Posterior vena cava (tissue), 2 donors: ENCODE measurements around the gene AJM1. TPM values are rescaled to one million over a fixed set of nuclear protein-coding genes. Genes with fewer than 3 reads are reported as not detected.
"Not testable (repeated sequence)": the region's sequence is repeated elsewhere in the genome, so short reads cannot be mapped to it uniquely, and the experiment has no call there.

ENCODE experiments used
- DNase-seq: peaks from one replicate; pipeline ENCODE4 v3.0.0-alpha.2; 2020; ENCODE audit warnings: low spot score
- intact Hi-C, 2 donors: fragments of 100-400 bp; cut with DNase I; formaldehyde crosslinking; loops; one replicate each; pipeline versions ENCODE4 v1.14.1 to v1.14.2; 2022 to 2023
- total RNA-seq, 2 donors: library from RNA; stranded (reverse); fragmentation: NEBNext Ultra II Directional; extraction: Animal tissue kit (Norgen Biotek cat#: 25700); gene quantifications; one replicate each; pipeline ENCODE4 v1.2.1, GENCODE V29; 2021
- donor health status: DM: yes; HTN: yes; CAD: no.
- donor health status: DM: yes; HTN: yes; CAD: no.

AJM1 gene
- total RNA-seq, 2 donors from 2014 or later = 4.7 to 5.9 TPM

DNA sequence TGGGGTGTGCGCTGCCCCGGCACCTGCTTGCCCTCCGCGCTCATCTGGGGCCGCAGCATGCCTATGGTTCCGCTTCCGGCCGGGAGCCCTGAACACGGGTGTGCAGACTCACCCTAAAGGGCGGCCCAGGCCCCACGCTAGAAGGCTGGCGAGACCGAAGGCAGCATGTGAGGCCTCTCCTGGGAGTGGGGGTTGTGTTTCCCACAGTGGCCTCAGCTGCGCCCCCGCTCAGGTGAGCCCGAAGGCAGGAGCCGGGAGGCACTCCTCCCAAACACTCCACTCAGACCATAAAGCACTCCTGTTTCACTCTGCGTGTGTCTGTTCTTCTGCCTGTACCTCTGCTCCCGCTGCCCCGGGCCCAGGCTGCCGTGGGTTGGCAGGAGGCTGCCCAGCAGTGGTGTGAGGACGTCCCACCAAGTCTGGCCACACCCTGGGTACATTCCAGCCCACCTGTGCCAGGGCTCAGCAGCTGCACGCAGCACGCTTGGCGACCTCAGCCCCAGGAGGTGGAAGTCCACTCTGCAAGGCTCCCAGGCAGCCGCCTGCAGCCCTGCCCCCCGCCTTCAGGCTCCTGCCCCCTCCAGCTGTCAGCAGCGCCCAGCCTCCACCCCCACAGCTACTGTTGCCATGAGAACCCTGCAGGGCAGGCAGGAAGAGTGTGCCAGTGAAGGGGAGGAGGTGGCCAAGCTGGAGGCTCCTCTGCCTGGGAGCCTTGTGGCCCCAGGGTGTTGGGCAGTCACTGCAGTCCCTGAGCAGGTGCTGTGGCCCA, 1.2 kb upstream of the AJM1 start:
- DNase-seq = no peak
- intact Hi-C loops = loop anchor here in 1 of 2 donors (5.0 to 10.0 kb wide), 2 partner anchors 101 to 194 kb away; partner anchors contain the start of genes FBXW5 and FUT7

GRCh38 chr9:136841646-136842379, 465 bp upstream of the AJM1 start:
- not testable (repeated sequence) for DNase-seq
- intact Hi-C loops = loop anchor here in 1 of 2 donors (5.0 to 10.0 kb wide), 2 partner anchors 100 to 193 kb away; partner anchors contain the start of genes FBXW5 and FUT7

DNA sequence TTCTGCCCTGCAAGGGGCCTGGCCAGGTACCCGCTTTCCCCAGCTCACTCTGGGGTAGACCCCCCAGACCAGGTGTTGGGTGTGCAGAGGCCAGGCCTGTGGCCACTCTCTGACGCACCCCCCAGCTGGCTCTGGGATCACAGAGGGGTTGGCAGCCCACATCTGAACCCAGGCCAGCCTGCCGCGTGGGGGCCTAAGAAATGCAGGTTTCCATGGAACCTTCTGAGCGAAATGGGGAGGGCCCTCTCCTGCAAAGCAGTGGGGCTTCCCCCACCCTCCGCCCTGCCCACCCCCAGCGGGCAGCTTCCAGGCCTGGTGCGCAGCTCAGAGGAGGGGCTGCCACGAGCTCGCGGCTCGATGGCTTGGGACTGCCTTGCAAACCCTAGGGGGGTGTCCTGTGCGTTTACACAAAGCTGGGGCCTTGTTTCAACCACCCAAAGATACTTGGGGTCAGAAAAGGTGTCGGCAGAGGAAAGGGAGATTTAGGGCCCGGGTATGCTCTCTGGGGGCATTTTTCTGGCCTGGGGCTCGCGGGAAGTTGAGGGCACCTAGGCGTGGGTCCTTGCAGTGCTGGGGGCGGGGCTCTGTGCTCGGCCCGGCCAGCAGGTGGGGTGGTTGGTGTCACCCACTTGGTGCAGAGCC, 1.0 kb downstream of the AJM1 start:
- not testable (repeated sequence) for DNase-seq
- intact Hi-C loops = loop anchor here in 1 of 2 donors (5.0 to 10.0 kb wide), 2 partner anchors 99 to 192 kb away; partner anchors contain the start of genes FBXW5 and FUT7

GRCh38 chr9:136843801-136844740, 1.8 kb downstream of the AJM1 start:
- DNase-seq = not testable (repeated sequence)
- intact Hi-C loops = loop anchor here in 1 of 2 donors (5.0 to 10.0 kb wide), 2 partner anchors 98 to 191 kb away; partner anchors contain the start of genes FBXW5 and FUT7

- intact Hi-C loops = loop anchor here in 1 of 2 donors (5.0 to 10.0 kb wide), 2 partner anchors 97 to 190 kb away; partner anchors contain the start of genes FBXW5 and FUT7
- no peak for DNase-seq
Measured at GRCh38 chr9:136844761-136845464, 2.6 kb downstream of the AJM1 start.

- no peak for DNase-seq
- intact Hi-C loops = loop anchor here in 1 of 2 donors (10.0 kb wide), 1 partner anchor 189 kb away; the partner anchor contains the start of gene FUT7
Measured at GRCh38 chr9:136845465-136846260, 3.4 kb downstream of the AJM1 start.

DNA sequence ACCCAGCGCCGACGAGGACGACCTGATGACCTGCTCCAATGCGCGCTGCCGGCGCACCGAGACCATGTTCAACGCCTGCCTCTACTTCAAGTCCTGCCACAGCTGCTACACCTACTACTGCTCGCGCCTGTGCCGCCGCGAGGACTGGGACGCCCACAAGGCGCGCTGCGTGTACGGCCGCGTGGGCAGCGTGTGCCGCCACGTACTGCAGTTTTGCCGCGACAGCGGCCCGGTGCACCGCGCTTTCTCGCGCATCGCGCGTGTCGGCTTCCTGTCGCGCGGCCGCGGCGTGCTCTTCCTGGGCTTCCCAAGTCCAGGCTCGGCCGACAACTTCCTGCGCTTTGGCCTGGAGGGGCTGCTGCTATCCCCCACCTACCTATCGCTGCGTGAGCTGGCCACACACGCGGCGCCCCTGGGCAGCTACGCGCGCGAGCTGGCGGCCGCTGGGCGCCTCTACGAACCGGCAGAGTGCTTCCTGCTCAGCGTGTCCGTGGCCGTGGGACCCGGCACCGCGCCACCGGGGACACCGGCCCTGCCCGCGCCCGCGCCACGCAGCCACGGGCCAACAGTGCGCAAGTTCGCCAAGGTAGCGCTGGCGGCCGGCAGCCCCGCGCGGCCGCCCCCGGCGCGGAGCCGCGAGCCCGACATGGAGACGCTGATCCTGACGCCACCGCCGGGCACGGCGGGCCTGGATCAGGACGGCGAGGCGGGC, 4.3 kb downstream of the AJM1 start:
- DNase-seq = no peak
- intact Hi-C loops = loop anchor here in 1 of 2 donors (10.0 kb wide), 1 partner anchor 188 kb away; the partner anchor contains the start of gene FUT7

GRCh38 chr9:136847088-136847825, 5.0 kb downstream of the AJM1 start:
- no peak for DNase-seq
- intact Hi-C loops = loop anchor here in 1 of 2 donors (10.0 kb wide), 1 partner anchor 188 kb away; the partner anchor contains the start of gene FUT7

- intact Hi-C loops = loop anchor here in 1 of 2 donors (10.0 kb wide), 1 partner anchor 187 kb away; the partner anchor contains the start of gene FUT7
- peak; percentile 96 for DNase-seq
Measured at GRCh38 chr9:136847826-136848392, 5.6 kb downstream of the AJM1 start.

- intact Hi-C loops = loop anchor here in 1 of 2 donors (10.0 kb wide), 1 partner anchor 186 kb away; the partner anchor contains the start of gene FUT7
- DNase-seq = no peak
Measured at GRCh38 chr9:136848393-136849037, 6.2 kb downstream of the AJM1 start.

DNA sequence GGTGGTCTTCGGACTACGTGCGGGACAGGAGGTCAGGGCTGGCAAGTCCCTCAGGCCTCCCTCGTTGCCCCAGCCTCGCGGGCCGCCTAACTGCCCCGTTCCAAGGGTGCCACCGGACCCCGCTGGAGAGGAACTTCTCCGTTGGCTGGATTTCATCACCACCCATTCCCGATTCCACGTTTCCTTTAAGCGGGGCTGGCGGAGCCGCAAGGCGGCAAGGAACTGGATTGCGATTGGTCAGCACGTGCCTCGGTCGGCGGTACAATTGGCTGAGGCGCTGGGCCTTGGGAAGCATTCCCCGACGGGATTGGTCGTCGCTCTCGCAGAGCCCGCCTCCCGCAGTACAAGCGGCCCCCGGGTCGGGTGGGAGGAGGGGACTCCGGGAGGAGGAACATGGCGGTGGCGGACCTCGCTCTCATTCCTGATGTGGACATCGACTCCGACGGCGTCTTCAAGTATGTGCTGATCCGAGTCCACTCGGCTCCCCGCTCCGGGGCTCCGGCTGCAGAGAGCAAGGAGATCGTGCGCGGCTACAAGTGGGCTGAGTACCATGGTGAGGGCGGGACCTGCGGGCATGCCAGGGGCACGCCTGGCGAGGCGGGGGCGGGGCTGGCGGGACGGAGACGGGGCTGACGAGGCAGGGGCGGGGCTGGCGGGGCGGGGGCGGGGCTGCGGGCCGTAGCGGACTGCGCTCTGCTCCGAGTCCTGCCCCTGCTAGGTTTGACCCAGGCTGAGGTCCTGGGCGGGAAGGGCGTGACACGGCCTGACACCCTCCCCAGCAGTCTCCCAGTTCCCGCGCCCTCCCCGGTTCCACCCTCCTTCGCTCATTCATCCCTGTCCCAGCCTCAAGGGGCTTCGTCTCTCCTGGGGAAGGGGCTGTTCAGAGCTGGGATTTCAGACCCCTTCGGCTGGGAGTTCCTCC, 7.0 kb downstream of the AJM1 start, which contains the start of gene PHPT1:
Gene PHPT1 (plus strand): TSS at position 372 of the 922 bp plus-strand sequence. CDS start 22 bp downstream, at position 394.
- intact Hi-C loops = loop anchor here in 1 of 2 donors (10.0 kb wide), 1 partner anchor 186 kb away; the partner anchor contains the start of gene FUT7

GRCh38 chr9:136849960-136850865, 7.9 kb downstream of the AJM1 start:
- no peak for DNase-seq
- intact Hi-C loops = loop anchor here in 1 of 2 donors (10.0 kb wide), 1 partner anchor 185 kb away; the partner anchor contains the start of gene FUT7

More for the DNA sequence above, 7.0 kb downstream of the AJM1 start, which contains the start of gene PHPT1:
- peak; percentile 100 for DNase-seq
